Right lobe of liver (tissue), 6 donors: ENCODE data around the gene SLC26A4. TPM values are rescaled to one million over a fixed set of nuclear protein-coding genes. Genes with fewer than 3 reads are reported as not detected.

Experiments used
- ATAC-seq, 4 donors: fragments of 200-7000 bp; cut with Tn5 transposase; one replicate each; pipeline ENCODE4 v1.9.1; 2020; ENCODE audit warnings: mild to moderate bottlenecking in 4 of 4, moderate library complexity in 4 of 4
- DNase-seq, 3 donors: peaks; one replicate each; pipeline ENCODE4 v3.0.0-alpha.2; 2020
- H3K27ac ChIP-seq, 3 donors: fragments of 200-600 bp; one replicate each; pipeline ENCODE4 v1.8.0; 2022
- H3K27me3 ChIP-seq, 2 donors: fragments of 200-600 bp; one replicate each; pipeline ENCODE4 v1.8.0; 2022
- H3K36me3 ChIP-seq, 4 donors: fragments of 200-600 bp; sonication (generic) in 1 of 4; one replicate each; pipeline versions ENCODE4 v1.5.1 to v1.8.0; 2017 to 2022; ENCODE audit warnings: control low read depth in 1 of 4
- H3K4me1 ChIP-seq, 4 donors: fragments of 200-600 bp; sonication (generic) in 1 of 4; one replicate each; pipeline versions ENCODE4 v1.5.1 to v1.8.0; 2017 to 2022; ENCODE audit warnings: control low read depth in 1 of 4
- H3K4me3 ChIP-seq, 3 donors: fragments of 200-600 bp; one replicate each; pipeline ENCODE4 v1.8.0; 2022
- H3K9me3 ChIP-seq, 4 donors: fragments of 200-600 bp; sonication (generic) in 1 of 4; one replicate each; pipeline versions ENCODE4 v1.5.1 to v1.8.0; 2017 to 2022; ENCODE audit warnings: control low read depth in 1 of 4
- CTCF ChIP-seq, 4 donors: fragments of 200-600 bp in 3 of 4; fragments of 450-650 bp in 1 of 4; IDR thresholded peaks; one replicate each; pipeline versions ENCODE4 v1.5.1 to v1.8.0; 2016 to 2022; ENCODE audit warnings: antibody characterized with exemption in 4 of 4, mild to moderate bottlenecking in 2 of 4
- POLR2A ChIP-seq: fragments of 450-650 bp; IDR thresholded peaks from one replicate; pipeline ENCODE4 v1.6.1; 2017; ENCODE audit warnings: antibody characterized with exemption, mild to moderate bottlenecking
- WGBS: methylation state at CpG from one replicate; pipeline ENCODE4 v1.1.6; 2018; ENCODE audit warnings: low coverage, low lambda C conversion rate; ENCODE audit not compliant: insufficient coverage; ENCODE audit errors: missing lambda C conversion rate; 5-methylcytosine and 5-hydroxymethylcytosine counted together
- intact Hi-C, 2 donors: fragments of 100-400 bp; cut with DNase I; formaldehyde crosslinking; loops; one replicate each; pipeline versions ENCODE4 v1.11.2 to v1.14.1; 2022
- total RNA-seq, 6 experiments: library from RNA; depleted of rRNA in 2 of 6; stranded (reverse); fragments of >200 nt in 2 of 6; fragmentation: NEBNext Ultra II Directional in 3 of 6; extraction: Animal tissue kit (Norgen Biotek cat#: 25700) in 3 of 6; gene quantifications; one replicate each; pipeline versions ENCODE4 v1.1.0 to v1.2.4, GENCODE V29; 2016 to 2023
- donor health status: DM: no; HTN: yes; CAD: no.
- donor health status: DM: no; HTN: no; CAD: no.
- donor health status: DM: no; HTN: no; CAD: no.
- donor health status: DM: no; HTN: yes; CAD: no.
- donor health status: DM: no; HTN: yes; CAD: no.

The SLC26A4 gene
- total RNA-seq, 6 experiments from 2014 or later, result 0.05 to 0.68 (median 0.27) TPM; not detected in 1

DNA sequence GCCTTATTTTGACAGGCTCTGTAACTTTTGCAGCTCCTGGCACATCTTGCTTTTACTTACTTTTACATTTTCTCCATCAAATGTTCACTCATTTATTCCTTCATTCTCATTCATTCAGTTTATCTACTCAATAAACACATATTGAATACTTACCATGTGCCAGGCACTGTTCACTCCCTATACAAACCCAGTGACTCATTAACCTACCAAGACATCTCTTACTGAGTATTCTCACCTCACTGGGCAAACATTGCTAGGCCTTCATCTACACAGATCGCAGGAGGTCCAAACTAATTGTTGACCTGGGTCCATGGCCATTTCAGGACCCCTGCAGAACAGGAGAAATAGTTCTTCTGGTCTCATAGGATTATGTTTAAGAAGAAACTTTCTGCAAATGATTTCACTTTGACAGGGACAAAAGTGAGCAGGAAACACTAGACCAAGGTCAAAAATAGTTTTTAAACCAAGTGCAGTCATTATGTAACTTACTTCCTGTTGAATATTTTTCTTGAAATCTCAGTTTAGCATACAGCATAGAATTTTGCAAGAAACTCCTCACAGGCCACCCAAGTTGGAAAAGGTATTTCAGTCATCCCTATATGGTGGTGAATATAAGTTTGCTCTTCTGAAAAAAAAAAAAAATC lies 17.6 kb downstream of the SLC26A4 start:
- no peak overlapping the region for H3K4me3 ChIP-seq
- no peaks in the 10 kb centered on the region for H3K4me1 ChIP-seq
- no peaks in the 10 kb centered on the region for H3K9me3 ChIP-seq
- TF ChIP-seq CTCF (IDR thresholded peaks at IDR 0.05) (no peak), POLR2A (no peak)
- ATAC-seq, result no peak
- no peaks in the 10 kb centered on the region for H3K27me3 ChIP-seq
- no peak overlapping the region for H3K27ac ChIP-seq
- no peaks in the 10 kb centered on the region for H3K36me3 ChIP-seq
- 80% methylated on average over 1 of the region's 1 CpG for WGBS
- intact Hi-C loops, result no loop called here
- no peak for DNase-seq

- DNase-seq (no peak), ATAC-seq (no peak)
- no peak overlapping the region for H3K27ac ChIP-seq
- TF ChIP-seq POLR2A, result no peak
- no peak for TF ChIP-seq CTCF (IDR thresholded peaks at IDR 0.05)
- 65% methylated on average over 1 of the region's 1 CpG for WGBS
- no peaks in the 10 kb centered on the region for H3K4me1 ChIP-seq
- intact Hi-C loops, result no loop called here
- H3K36me3 ChIP-seq, result no peaks in the 10 kb centered on the region
- no peak overlapping the region for H3K4me3 ChIP-seq
- H3K27me3 ChIP-seq, result no peaks in the 10 kb centered on the region
- no peaks in the 10 kb centered on the region for H3K9me3 ChIP-seq
Observed at GRCh38 chr7:107680478-107680877, 19.9 kb downstream of the SLC26A4 start.

DNA sequence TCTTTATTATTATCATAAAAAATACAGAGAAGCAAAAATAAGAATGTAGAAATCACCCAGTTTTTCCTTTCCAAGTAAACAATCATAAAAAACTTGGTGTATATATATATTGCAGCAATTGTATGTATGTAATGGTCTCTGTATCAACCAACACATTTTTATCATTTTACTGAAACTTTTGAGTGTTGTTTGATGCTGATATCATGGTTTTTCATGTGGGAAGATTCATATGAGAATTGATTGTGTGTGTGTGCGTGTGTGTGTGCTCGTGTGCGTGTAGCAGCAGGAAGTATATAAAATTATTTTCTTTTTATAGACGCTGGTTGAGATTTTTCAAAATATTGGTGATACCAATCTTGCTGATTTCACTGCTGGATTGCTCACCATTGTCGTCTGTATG lies 22.3 kb downstream of the SLC26A4 start:
- Histone ChIP-seq H3K36me3 (no peaks in the 10 kb centered on the region), H3K4me1 (no peaks in the 10 kb centered on the region), H3K9me3 (no peaks in the 10 kb centered on the region), H3K4me3 (no peak overlapping the region), H3K27ac (no peak overlapping the region), H3K27me3 (no peaks in the 10 kb centered on the region)
- ATAC-seq (no peak), DNase-seq (no peak)
- intact Hi-C loops, result no loop called here
- WGBS, result 79% methylated on average over 5 of the region's 5 CpGs
- no peak for TF ChIP-seq CTCF (IDR thresholded peaks at IDR 0.05)
- TF ChIP-seq POLR2A, result no peak

- no peak for ATAC-seq
- no peak overlapping the region for H3K4me3 ChIP-seq
- H3K27me3 ChIP-seq, result no peaks in the 10 kb centered on the region
- TF ChIP-seq CTCF (IDR thresholded peaks at IDR 0.05), result no peak
- TF ChIP-seq POLR2A, result no peak
- WGBS, result 80% methylated on average over 1 of the region's 2 CpGs
- intact Hi-C loops, result no loop called here
- no peaks in the 10 kb centered on the region for H3K36me3 ChIP-seq
- no peaks in the 10 kb centered on the region for H3K4me1 ChIP-seq
- DNase-seq, result no peak
- H3K27ac ChIP-seq, result no peak overlapping the region
- H3K9me3 ChIP-seq, result no peaks in the 10 kb centered on the region
Observed at GRCh38 chr7:107684287-107684686, 23.7 kb downstream of the SLC26A4 start.
